ENCODE data around the gene CD8A.

DNA sequence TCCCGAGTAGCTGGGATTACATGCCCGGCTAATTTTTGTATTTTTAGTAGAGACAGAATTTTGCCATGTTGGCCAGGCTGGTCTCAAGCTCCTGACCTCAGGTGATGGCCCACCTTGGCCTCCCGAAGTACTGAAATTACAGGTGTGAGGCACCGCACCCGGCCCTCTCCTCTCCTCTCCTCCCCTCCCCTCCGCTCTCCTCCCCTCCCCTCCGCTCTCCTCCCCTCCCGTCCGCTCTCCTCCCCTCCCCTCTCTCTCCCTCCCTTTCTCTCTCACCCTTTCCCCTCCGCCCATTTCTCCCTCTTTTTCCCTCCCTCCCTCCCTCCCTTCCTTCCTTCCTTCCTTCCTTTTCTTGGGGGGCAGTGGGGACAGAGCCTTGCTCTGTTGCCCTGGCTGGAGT is 42.6 kb upstream of the CD8A start:
- TF ChIP-seq, protein P1, sequence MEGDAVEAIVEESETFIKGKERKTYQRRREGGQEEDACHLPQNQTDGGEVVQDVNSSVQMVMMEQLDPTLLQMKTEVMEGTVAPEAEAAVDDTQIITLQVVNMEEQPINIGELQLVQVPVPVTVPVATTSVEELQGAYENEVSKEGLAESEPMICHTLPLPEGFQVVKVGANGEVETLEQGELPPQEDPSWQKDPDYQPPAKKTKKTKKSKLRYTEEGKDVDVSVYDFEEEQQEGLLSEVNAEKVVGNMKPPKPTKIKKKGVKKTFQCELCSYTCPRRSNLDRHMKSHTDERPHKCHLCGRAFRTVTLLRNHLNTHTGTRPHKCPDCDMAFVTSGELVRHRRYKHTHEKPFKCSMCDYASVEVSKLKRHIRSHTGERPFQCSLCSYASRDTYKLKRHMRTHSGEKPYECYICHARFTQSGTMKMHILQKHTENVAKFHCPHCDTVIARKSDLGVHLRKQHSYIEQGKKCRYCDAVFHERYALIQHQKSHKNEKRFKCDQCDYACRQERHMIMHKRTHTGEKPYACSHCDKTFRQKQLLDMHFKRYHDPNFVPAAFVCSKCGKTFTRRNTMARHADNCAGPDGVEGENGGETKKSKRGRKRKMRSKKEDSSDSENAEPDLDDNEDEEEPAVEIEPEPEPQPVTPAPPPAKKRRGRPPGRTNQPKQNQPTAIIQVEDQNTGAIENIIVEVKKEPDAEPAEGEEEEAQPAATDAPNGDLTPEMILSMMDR (IDR thresholded peaks at IDR 0.05; ENCODE audit: borderline replicate concordance, extremely low read depth, low read length, poor library complexity, severe bottlenecking), result no peak
- TF ChIP-seq EZH2 (IDR thresholded peaks at IDR 0.05; ENCODE audit: borderline replicate concordance, low read depth, low read length, severe bottlenecking), result no peak
